GM18868 (cell line): ENCODE results near the gene LRFN2.

Experiments used
- ATAC-seq: cut with Tn5 transposase; IDR thresholded peaks from one replicate; pipeline ENCODE4 v1.9.1; 2021; ENCODE audit warnings: mild to moderate bottlenecking, moderate library complexity; ENCODE audit not compliant: unreplicated experiment

The LRFN2 gene

GRCh38 chr6:40545954-40546353 is 41.2 kb downstream of the LRFN2 start:
- no peak for ATAC-seq

GRCh38 chr6:40543776-40544175 is 43.4 kb downstream of the LRFN2 start:
- ATAC-seq, result no peak

GRCh38 chr6:40543146-40543545 is 44.0 kb downstream of the LRFN2 start:
- ATAC-seq, result no peak

- ATAC-seq, result no peak
These were observed 44.9 kb downstream of the LRFN2 start for GRCh38 chr6:40542175-40542764.

GRCh38 chr6:40541556-40542174 is 45.5 kb downstream of the LRFN2 start:
- no peak for ATAC-seq

- ATAC-seq, result no peak
These were observed 46.4 kb downstream of the LRFN2 start for GRCh38 chr6:40540790-40541189.

GRCh38 chr6:40539853-40540252 is 47.3 kb downstream of the LRFN2 start:
- ATAC-seq, result no peak

- no peak for ATAC-seq
These were observed 48.6 kb downstream of the LRFN2 start for GRCh38 chr6:40538556-40538955.

GRCh38 chr6:40537446-40537845 is 49.7 kb downstream of the LRFN2 start:
- no peak for ATAC-seq

GRCh38 chr6:40536442-40536841 is 50.7 kb downstream of the LRFN2 start:
- no peak for ATAC-seq

GRCh38 chr6:40535819-40536380 is 51.3 kb downstream of the LRFN2 start:
- no peak for ATAC-seq

- ATAC-seq, result no peak
These were observed 51.9 kb downstream of the LRFN2 start for GRCh38 chr6:40535110-40535818.

- no peak for ATAC-seq
These were observed 54.7 kb downstream of the LRFN2 start for GRCh38 chr6:40532349-40533000.

- ATAC-seq, result no peak
These were observed 57.2 kb downstream of the LRFN2 start for GRCh38 chr6:40529919-40530318.

- ATAC-seq, result no peak
These were observed 58.1 kb downstream of the LRFN2 start for GRCh38 chr6:40529040-40529439.

- no peak for ATAC-seq
These were observed 59.1 kb downstream of the LRFN2 start for GRCh38 chr6:40528051-40528450.

GRCh38 chr6:40526036-40526435 is 61.1 kb downstream of the LRFN2 start:
- no peak for ATAC-seq

- no peak for ATAC-seq
These were observed 62.2 kb downstream of the LRFN2 start for GRCh38 chr6:40524797-40525585.

- no peak for ATAC-seq
These were observed 63.5 kb downstream of the LRFN2 start for GRCh38 chr6:40523505-40524172.

- ATAC-seq, result no peak
These were observed 65.7 kb downstream of the LRFN2 start for GRCh38 chr6:40521496-40521895.
